ENCODE measurements around the gene SH3PXD2A.

- TF ChIP-seq CTCF (IDR thresholded peaks at IDR 0.05) (no peak), POLR2A (IDR thresholded peaks at IDR 0.05) (no peak)
Observed at GRCh38 chr10:103818765-103819374, 36.5 kb downstream of the SH3PXD2A start.
